Measurements from ENCODE around the gene AKT1. TPM values are rescaled to one million over a fixed set of nuclear protein-coding genes. Genes with fewer than 3 reads are reported as not detected.

Gene AKT1
- total and polyA plus RNA-seq, 2 of the 13 experiments (the other 11 are each of a cell fraction or from before 2014, with no cell fraction given): 96.2 to 116 TPM

GRCh38 chr14:104735830-104736642 lies 59.5 kb downstream of the AKT1 start (continued):
- TF ChIP-seq CSRNP1 (CRISPR knock-in tag; IDR thresholded peaks at IDR 0.05): peak; percentile 69
- TF ChIP-seq TCF7 (IDR thresholded peaks at IDR 0.05; ENCODE audit: low read depth): peak; percentile 47; the same call in 1 of the 2 replicates
- peak; percentile 99 for TF ChIP-seq SKIL (CRISPR knock-in tag; IDR thresholded peaks at IDR 0.05; ENCODE audit: borderline replicate concordance)
- no peak for TF ChIP-seq JARID2 (CRISPR knock-in tag; IDR thresholded peaks at IDR 0.05; ENCODE audit: insufficient replicate concordance)
- TF ChIP-seq ZBTB7B (CRISPR knock-in tag; IDR thresholded peaks at IDR 0.05): peak; percentile 10; the same call in 1 of the 2 replicates
- peak; percentile 63; the same call in 1 of the 2 replicates for TF ChIP-seq ZNF749 (CRISPR knock-in tag; IDR thresholded peaks at IDR 0.05; ENCODE audit: borderline replicate concordance)
- peak; percentile 50; the same call in 1 of the 2 replicates for TF ChIP-seq ISL2 (CRISPR knock-in tag; IDR thresholded peaks at IDR 0.05)
- no peak for TF ChIP-seq MAFK (conservative IDR thresholded peaks at IDR 0.05 in 1 of 2, IDR thresholded peaks at IDR 0.05 in 1 of 2; ENCODE audit: low read length in 2 of 2)
- TF ChIP-seq GTF2F1 (IDR thresholded peaks at IDR 0.05; ENCODE audit: low read length): no peak
- peak; percentile 65; the same call in 1 of the 2 replicates for TF ChIP-seq ATAD3A (CRISPR knock-in tag; IDR thresholded peaks at IDR 0.05)
- no peak for TF ChIP-seq ATM (IDR thresholded peaks at IDR 0.05; ENCODE audit: borderline replicate concordance)
- TF ChIP-seq ZNF567 (CRISPR knock-in tag; IDR thresholded peaks at IDR 0.05; ENCODE audit: borderline replicate concordance): peak; percentile 98
- peak; percentile 85 for TF ChIP-seq FOXK1 (CRISPR knock-in tag; IDR thresholded peaks at IDR 0.05; ENCODE audit: borderline replicate concordance, low read depth)
- peak; percentile 66 for TF ChIP-seq RNF2 (conservative IDR thresholded peaks at IDR 0.05; ENCODE audit: low read depth)
- no peak for TF ChIP-seq ARID2 (CRISPR knock-in tag; IDR thresholded peaks at IDR 0.05; ENCODE audit: borderline replicate concordance)
- TF ChIP-seq HNF1B (CRISPR knock-in tag; IDR thresholded peaks at IDR 0.05): peak; percentile 89
- no peak for TF ChIP-seq ZBTB37 (CRISPR knock-in tag; IDR thresholded peaks at IDR 0.05)
- no peak for TF ChIP-seq TEAD2 (CRISPR knock-in tag; IDR thresholded peaks at IDR 0.05)
